Astrocyte (in vitro differentiated cells and primary cell): Measurements from ENCODE around the gene SH2D3A.

ENCODE experiments used
- EZH2 ChIP-seq: IDR thresholded peaks from 2 replicates; pipeline ENCODE4 v1.6.1; 2012; ENCODE audit warnings: mild to moderate bottlenecking, low read length, inconsistent platforms; ENCODE audit not compliant: insufficient read depth
- TF ChIP-seq, protein P1 (sequence below): IDR thresholded peaks from 2 replicates; pipeline ENCODE4 v1.5.1; 2011; ENCODE audit warnings: low read depth, mild to moderate bottlenecking, inconsistent platforms, low read length, moderate library complexity; ENCODE audit not compliant: insufficient read depth

DNA sequence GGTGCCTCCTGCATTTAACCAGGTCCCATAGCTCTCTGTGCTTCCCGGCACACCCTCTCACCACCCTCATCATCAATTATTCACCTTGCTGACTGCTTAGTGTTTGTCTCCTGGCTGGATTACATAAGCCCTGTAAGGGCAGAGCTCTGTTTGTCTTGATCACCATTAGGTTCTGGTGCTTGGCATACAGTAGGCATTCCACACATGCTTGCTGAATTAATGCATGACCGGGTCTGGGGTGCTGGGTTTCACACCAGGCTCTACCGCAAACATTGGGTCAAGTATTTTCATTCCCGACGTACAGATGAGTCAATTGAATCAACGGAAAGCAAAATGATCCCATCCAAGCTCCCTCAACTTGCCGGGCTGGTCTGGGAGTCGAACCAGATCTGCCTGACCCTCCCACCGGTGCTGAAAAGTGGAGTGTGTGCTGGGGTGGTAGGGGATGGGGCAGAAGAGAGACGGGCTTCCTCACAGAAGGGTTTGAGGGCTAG is 33.8 kb upstream of the SH2D3A start:
- TF ChIP-seq, protein P1, sequence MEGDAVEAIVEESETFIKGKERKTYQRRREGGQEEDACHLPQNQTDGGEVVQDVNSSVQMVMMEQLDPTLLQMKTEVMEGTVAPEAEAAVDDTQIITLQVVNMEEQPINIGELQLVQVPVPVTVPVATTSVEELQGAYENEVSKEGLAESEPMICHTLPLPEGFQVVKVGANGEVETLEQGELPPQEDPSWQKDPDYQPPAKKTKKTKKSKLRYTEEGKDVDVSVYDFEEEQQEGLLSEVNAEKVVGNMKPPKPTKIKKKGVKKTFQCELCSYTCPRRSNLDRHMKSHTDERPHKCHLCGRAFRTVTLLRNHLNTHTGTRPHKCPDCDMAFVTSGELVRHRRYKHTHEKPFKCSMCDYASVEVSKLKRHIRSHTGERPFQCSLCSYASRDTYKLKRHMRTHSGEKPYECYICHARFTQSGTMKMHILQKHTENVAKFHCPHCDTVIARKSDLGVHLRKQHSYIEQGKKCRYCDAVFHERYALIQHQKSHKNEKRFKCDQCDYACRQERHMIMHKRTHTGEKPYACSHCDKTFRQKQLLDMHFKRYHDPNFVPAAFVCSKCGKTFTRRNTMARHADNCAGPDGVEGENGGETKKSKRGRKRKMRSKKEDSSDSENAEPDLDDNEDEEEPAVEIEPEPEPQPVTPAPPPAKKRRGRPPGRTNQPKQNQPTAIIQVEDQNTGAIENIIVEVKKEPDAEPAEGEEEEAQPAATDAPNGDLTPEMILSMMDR: no peak
- TF ChIP-seq EZH2: no peak
